ENCODE measurements around the gene MTA3. TPM values are rescaled to one million over a fixed set of nuclear protein-coding genes. Genes with fewer than 3 reads are reported as not detected.

MTA3 gene
- total RNA-seq, 1 experiment from 2014 or later: 61.8 TPM

GRCh38 chr2:42756966-42757513 lies 188.6 kb downstream of the MTA3 start:
- no peaks in the 10 kb centered on the region for H3K9me3 ChIP-seq (replicated peaks)
- DNase-seq: no peak
- no peaks in the 10 kb centered on the region for H3K36me3 ChIP-seq
- no peaks in the 10 kb centered on the region for H3K27me3 ChIP-seq
- no peak overlapping the region for H3K4me3 ChIP-seq
- no peak overlapping the region for H3K27ac ChIP-seq
- peaks cover 14% of the 10 kb centered on the region for H3K4me1 ChIP-seq

DNA sequence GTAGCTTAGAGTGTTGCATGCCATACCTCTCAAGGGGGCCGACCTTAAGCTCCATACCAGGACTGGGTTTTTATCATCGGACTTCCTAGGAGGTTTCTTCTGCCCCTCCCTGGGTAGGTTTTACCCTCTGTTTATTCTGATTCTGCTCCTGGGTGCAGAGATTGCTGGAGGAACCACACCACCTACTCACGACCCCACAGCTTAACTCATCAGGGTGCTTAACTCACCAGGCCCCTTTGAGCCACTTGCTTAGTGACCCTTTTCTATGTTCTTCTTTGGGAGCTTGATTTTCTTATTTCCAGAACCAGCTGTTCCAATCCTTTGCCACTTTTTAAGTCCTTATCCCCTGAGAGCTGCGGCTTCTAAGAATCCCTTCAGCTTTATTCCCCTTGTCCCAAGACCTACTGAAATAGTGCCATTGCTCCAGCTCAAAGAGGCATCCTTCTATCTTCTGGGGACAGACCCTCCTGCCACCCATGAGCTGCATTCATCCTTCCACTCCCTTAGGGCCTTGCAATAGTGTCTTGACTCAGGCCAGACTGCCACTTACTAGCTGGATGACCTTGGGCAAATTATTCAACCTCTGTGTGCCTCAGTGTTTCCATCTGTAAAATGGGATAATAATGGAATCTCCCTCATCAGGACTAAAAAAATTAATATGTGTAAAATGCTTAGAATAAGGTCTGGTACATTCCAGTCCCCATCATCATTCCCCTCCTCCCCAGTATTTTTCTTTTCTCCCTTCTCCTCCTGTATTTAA lies 189.7 kb downstream of the MTA3 start:
- no peaks in the 10 kb centered on the region for H3K27me3 ChIP-seq
- no peak overlapping the region for H3K4me3 ChIP-seq
- no peaks in the 10 kb centered on the region for H3K9me3 ChIP-seq (replicated peaks)
- no peaks in the 10 kb centered on the region for H3K36me3 ChIP-seq
- no peak for DNase-seq
- H3K4me1 ChIP-seq: peaks cover 14% of the 10 kb centered on the region
- no peak overlapping the region for H3K27ac ChIP-seq

DNA sequence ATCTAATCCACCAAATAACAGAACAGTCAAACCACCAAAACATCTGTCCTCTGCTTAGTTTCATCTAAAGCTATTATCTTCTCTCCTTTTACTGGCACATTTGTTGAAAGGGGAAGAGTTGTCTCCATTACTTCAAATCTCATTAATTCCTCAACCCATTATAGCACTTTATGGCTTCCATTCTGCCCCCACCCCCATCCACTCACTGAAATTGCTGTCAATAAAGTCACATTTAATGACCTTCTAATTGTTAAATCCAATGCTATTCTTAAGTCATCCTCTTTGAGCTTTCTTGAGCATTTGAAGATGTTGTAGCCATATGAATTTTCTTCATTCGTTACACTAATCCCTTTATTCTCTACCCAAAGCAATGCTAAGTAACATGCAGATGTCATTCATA lies 190.3 kb downstream of the MTA3 start:
- H3K4me1 ChIP-seq: peaks cover 13% of the 10 kb centered on the region
- H3K27ac ChIP-seq: no peak overlapping the region
- DNase-seq: no peak
- no peaks in the 10 kb centered on the region for H3K27me3 ChIP-seq
- no peak overlapping the region for H3K4me3 ChIP-seq
- no peaks in the 10 kb centered on the region for H3K9me3 ChIP-seq (replicated peaks)
- H3K36me3 ChIP-seq: no peaks in the 10 kb centered on the region

GRCh38 chr2:42761554-42761953 lies 193.1 kb downstream of the MTA3 start:
- Histone ChIP-seq H3K4me1 (peaks cover 8% of the 10 kb centered on the region; the same call in 1 of the 2 replicates), H3K27me3 (no peaks in the 10 kb centered on the region), H3K4me3 (no peak overlapping the region), H3K9me3 (replicated peaks) (no peaks in the 10 kb centered on the region), H3K36me3 (no peaks in the 10 kb centered on the region), H3K27ac (no peak overlapping the region)
- DNase-seq: no peak

DNA sequence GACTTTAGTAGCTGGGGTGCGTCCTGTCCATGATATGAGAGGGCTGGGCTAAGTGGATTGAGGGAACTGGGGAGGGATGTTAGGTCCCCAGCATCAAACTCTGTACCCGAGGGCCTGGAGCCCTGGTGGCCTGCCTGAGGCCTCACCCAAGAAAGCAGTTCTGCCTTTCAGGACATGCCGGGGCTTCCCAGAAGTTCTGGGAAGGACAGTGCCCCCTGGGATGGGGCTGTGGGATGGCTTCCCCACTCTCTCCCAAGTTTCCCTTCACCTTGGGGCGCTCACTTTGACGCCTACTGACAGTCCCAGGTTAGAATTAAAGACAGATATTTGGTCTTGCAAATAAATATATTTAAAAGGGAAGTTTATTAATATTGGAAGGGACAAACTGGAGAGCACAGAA lies 193.7 kb downstream of the MTA3 start:
- no peaks in the 10 kb centered on the region for H3K36me3 ChIP-seq
- H3K9me3 ChIP-seq (replicated peaks): no peaks in the 10 kb centered on the region
- no peak overlapping the region for H3K4me3 ChIP-seq
- no peaks in the 10 kb centered on the region for H3K27me3 ChIP-seq
- DNase-seq: no peak
- no peak overlapping the region for H3K27ac ChIP-seq
- H3K4me1 ChIP-seq: peaks cover 8% of the 10 kb centered on the region; the same call in 1 of the 2 replicates

- no peak overlapping the region for H3K4me3 ChIP-seq
- H3K36me3 ChIP-seq: no peaks in the 10 kb centered on the region
- H3K27ac ChIP-seq: no peak overlapping the region
- no peaks in the 10 kb centered on the region for H3K27me3 ChIP-seq
- DNase-seq: no peak
- no peaks in the 10 kb centered on the region for H3K9me3 ChIP-seq (replicated peaks)
- peaks cover 8% of the 10 kb centered on the region; the same call in 1 of the 2 replicates for H3K4me1 ChIP-seq
Measured at GRCh38 chr2:42762823-42763804, 194.7 kb downstream of the MTA3 start.

DNA sequence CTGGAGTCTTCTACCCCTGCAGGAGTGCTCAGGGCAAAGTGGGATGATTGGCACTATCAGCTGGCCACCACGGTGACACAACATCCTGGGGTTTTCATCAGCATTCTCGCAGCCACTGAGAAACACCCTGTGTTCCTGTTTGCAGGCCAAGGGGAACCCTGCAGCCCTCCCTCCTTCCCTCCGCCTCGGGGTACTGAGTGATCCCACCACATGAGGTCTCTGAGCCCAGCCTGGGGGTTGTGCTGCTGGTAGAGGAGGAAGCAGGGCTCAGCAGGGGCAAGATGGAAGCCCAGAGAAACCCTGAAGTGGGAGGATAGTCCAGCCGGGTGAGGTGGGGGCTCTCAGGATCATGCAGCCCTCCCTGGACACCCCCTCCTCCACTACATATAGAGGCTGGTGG lies 195.7 kb downstream of the MTA3 start, which contains the start of gene OXER1:
Gene OXER1, minus strand, starts transcription at position 40 of the 400 bp plus-strand sequence. CDS start 73 bp downstream, outside the sequence.
- no peaks in the 10 kb centered on the region for H3K27me3 ChIP-seq
- peak within 1 kb of the TSS; percentile 15; the same call in 1 of the 2 replicates for H3K27ac ChIP-seq
- peak; percentile 78 to 81 for DNase-seq
- H3K9me3 ChIP-seq (replicated peaks): no peaks in the 10 kb centered on the region
- peaks cover 8% of the 10 kb centered on the region; the same call in 1 of the 2 replicates for H3K4me1 ChIP-seq
- no peak within 1 kb of the TSS for H3K4me3 ChIP-seq
- no peaks in the 10 kb centered on the region for H3K36me3 ChIP-seq

GRCh38 chr2:42764901-42765300 lies 196.5 kb downstream of the MTA3 start:
- H3K9me3 ChIP-seq (replicated peaks): no peaks in the 10 kb centered on the region
- H3K4me1 ChIP-seq: peaks cover 8% of the 10 kb centered on the region; the same call in 1 of the 2 replicates
- H3K36me3 ChIP-seq: no peaks in the 10 kb centered on the region
- no peak overlapping the region for H3K27ac ChIP-seq
- DNase-seq: no peak
- H3K27me3 ChIP-seq: no peaks in the 10 kb centered on the region
- H3K4me3 ChIP-seq: no peak overlapping the region

DNA sequence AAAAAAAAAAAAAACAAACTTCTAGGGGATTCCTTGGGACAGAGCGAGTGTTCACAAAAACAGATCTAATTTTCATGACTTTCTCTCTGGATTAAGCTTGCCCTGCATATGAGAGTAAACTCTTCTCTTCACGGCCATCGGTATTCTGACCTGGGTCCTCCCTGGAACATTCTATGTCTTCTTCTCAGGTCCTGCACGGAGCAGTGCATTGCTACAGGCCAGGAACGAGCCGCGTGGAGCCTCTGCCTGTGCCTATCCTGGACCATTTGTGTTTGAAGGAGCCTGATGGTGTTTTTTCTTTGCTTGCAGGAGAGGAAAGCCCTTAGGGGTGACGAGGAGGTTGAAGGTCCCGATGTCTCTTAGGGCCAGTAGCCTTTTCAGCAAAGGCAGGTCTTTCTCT lies 197.3 kb downstream of the MTA3 start:
- H3K4me3 ChIP-seq: no peak overlapping the region
- peaks cover 8% of the 10 kb centered on the region; the same call in 1 of the 2 replicates for H3K4me1 ChIP-seq
- no peak overlapping the region for H3K27ac ChIP-seq
- H3K9me3 ChIP-seq (replicated peaks): no peaks in the 10 kb centered on the region
- H3K27me3 ChIP-seq: no peaks in the 10 kb centered on the region
- DNase-seq: no peak
- H3K36me3 ChIP-seq: no peaks in the 10 kb centered on the region

GRCh38 chr2:42767080-42767898 lies 198.9 kb downstream of the MTA3 start:
- H3K4me3 ChIP-seq: no peak overlapping the region
- H3K27me3 ChIP-seq: no peaks in the 10 kb centered on the region
- no peaks in the 10 kb centered on the region for H3K36me3 ChIP-seq
- H3K9me3 ChIP-seq (replicated peaks): no peaks in the 10 kb centered on the region
- no peak for DNase-seq
- peaks cover 8% of the 10 kb centered on the region; the same call in 1 of the 2 replicates for H3K4me1 ChIP-seq
- no peak overlapping the region for H3K27ac ChIP-seq

- Histone ChIP-seq H3K27ac (no peak overlapping the region), H3K4me1 (peaks cover 8% of the 10 kb centered on the region; the same call in 1 of the 2 replicates), H3K27me3 (no peaks in the 10 kb centered on the region), H3K36me3 (no peaks in the 10 kb centered on the region), H3K9me3 (replicated peaks) (no peaks in the 10 kb centered on the region), H3K4me3 (no peak overlapping the region)
- DNase-seq: no peak
Measured at GRCh38 chr2:42767899-42768705, 199.7 kb downstream of the MTA3 start.

DNA sequence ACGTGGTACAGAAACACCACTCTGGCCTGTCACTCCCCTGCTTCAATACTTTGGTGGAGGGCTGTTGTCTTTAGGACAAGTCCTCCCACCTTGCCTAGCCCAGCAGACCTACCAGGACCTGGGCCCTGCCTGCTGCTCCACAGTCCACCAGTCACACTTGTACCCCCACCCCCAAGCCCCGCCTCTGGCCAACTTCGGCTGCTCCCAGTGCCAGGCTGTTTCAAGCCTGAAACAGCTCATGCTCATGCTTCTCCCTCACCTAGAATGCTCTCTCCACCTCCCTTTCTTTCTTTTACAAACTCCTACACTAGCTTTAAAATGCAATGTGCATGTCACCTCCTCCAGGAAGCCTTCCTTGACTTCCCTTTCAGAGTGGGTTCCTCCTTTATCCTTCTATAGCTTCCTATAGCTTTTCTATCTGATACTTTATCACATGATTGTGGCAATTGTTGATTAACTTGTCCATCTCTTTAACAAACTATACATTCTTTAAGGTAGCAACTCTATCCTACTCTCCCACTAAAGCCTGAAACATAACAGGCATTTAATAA lies 200.3 kb downstream of the MTA3 start:
- Histone ChIP-seq H3K9me3 (replicated peaks) (no peaks in the 10 kb centered on the region), H3K27me3 (no peaks in the 10 kb centered on the region)

More for the DNA sequence above, 200.3 kb downstream of the MTA3 start:
- H3K27ac ChIP-seq: no peak overlapping the region
- H3K4me3 ChIP-seq: no peak overlapping the region
- no peak for DNase-seq
- peaks cover 8% of the 10 kb centered on the region; the same call in 1 of the 2 replicates for H3K4me1 ChIP-seq
- no peaks in the 10 kb centered on the region for H3K36me3 ChIP-seq
